ENCODE data around the gene ACTR3. TPM values are rescaled to one million over a fixed set of nuclear protein-coding genes. Genes with fewer than 3 reads are reported as not detected.

The ACTR3 gene
- total RNA-seq, 3 donors from 2014 or later = 217 to 242 (median 227) TPM

DNA sequence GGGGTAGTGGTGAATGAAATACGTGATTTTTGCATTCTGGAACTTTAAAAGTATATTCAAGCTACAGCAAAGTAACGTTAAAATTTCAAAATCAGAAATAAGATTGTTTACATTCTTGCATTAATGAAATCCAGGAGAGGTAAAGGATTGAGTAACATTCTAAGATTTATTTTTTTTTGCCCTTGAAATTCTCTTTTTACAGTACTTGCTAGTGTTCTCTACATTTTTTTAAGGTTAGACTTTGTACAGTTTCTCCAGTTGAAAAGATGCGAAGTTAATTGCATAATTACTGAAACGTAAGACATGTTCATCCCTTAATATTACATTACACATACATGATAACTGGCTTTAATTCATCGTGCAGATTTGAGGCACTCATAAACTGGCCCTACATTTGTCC, 74.5 kb downstream of the ACTR3 start:
- intact Hi-C loops (cut with DNase I, micrococcal nuclease) = no loop called here

DNA sequence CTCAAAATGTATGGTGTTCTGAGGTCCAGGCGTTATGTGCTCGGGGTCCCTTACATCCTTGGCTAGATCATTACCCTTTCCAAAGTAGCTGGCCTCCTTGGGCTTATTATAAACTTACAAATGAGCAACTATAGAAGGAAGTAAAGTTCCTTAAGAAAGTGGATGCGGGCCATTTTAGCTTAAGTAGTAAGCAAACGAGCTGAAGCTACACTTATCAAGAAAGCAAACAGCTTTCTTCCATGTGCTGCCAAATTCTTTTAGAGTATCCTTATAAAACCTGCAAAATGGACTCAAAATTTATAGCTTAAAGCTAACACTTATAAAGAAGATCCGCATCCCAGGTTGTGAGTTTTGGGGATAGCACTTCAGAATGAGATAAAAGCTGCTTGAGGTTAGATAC, 75.3 kb downstream of the ACTR3 start:
- Histone ChIP-seq H3K9me3 (no peaks in the 10 kb centered on the region), H3K36me3 (ENCODE audit: low read depth) (no peaks in the 10 kb centered on the region), H3K4me1 (ENCODE audit: low read depth) (peaks cover 8% of the 10 kb centered on the region), H3K4me3 (no peak overlapping the region)
- ATAC-seq = no peak
- intact Hi-C loops (cut with DNase I, micrococcal nuclease) = no loop called here
- TF ChIP-seq, protein P1, sequence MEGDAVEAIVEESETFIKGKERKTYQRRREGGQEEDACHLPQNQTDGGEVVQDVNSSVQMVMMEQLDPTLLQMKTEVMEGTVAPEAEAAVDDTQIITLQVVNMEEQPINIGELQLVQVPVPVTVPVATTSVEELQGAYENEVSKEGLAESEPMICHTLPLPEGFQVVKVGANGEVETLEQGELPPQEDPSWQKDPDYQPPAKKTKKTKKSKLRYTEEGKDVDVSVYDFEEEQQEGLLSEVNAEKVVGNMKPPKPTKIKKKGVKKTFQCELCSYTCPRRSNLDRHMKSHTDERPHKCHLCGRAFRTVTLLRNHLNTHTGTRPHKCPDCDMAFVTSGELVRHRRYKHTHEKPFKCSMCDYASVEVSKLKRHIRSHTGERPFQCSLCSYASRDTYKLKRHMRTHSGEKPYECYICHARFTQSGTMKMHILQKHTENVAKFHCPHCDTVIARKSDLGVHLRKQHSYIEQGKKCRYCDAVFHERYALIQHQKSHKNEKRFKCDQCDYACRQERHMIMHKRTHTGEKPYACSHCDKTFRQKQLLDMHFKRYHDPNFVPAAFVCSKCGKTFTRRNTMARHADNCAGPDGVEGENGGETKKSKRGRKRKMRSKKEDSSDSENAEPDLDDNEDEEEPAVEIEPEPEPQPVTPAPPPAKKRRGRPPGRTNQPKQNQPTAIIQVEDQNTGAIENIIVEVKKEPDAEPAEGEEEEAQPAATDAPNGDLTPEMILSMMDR (IDR thresholded peaks at IDR 0.05) = no peak
- no peak for DNase-seq

More for the DNA sequence above, 74.5 kb downstream of the ACTR3 start:
- DNase-seq = no peak
- Histone ChIP-seq H3K36me3 (ENCODE audit: low read depth) (no peaks in the 10 kb centered on the region), H3K4me3 (no peak overlapping the region), H3K4me1 (ENCODE audit: low read depth) (peaks cover 8% of the 10 kb centered on the region), H3K9me3 (no peaks in the 10 kb centered on the region)
- ATAC-seq = no peak
- TF ChIP-seq, protein P1 (IDR thresholded peaks at IDR 0.05) = no peak

DNA sequence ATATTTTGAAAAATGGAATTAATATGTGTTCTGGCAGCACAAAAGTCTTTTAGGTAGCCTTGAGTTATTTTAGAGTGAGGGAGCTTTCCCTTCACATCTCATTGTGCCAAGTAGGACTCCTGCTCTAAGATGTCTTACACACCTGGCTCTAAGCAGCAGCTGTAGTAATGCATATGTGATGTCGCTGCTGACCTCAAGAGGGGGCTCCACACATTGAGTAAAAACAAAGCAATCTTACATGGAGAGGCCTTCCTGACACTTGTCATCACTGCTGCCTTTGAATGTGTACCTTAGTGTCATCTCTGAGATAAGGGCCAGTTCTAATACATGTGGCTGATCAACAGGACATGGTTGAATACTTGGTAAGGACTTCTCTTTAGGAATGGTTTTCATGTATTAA, 75.8 kb downstream of the ACTR3 start:
- DNase-seq (peak in 1 of 3 donors; percentile 47), ATAC-seq (peak; percentile 79)
- Histone ChIP-seq H3K36me3 (ENCODE audit: low read depth) (no peaks in the 10 kb centered on the region), H3K4me1 (ENCODE audit: low read depth) (peaks cover 8% of the 10 kb centered on the region), H3K9me3 (no peaks in the 10 kb centered on the region), H3K4me3 (no peak overlapping the region)
- TF ChIP-seq, protein P1 (IDR thresholded peaks at IDR 0.05) = peak; percentile 18
- intact Hi-C loops (cut with DNase I, micrococcal nuclease) = no loop called here

DNA sequence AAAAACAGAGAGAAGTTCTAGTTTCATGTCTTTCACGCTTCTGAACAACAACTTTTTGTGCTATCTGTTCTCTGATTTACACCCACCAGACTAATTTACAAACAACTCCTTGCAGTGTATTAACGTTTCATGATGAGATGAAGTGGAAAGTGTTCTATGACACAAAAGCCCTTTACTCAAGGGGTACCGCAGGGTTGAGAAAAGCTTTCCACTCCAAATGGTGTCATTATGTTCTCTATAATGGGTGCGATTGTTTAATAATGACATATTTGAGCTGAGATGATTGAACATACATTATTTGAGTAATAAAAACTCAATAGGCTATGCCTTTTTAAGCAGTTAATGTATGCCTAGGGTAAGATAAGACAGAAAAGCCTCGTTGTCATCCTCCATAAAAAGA, 76.3 kb downstream of the ACTR3 start:
- peaks cover 8% of the 10 kb centered on the region for H3K4me1 ChIP-seq (ENCODE audit: low read depth)
- no peaks in the 10 kb centered on the region for H3K9me3 ChIP-seq
- DNase-seq = no peak
- H3K4me3 ChIP-seq = no peak overlapping the region
- intact Hi-C loops (cut with DNase I, micrococcal nuclease) = no loop called here
- TF ChIP-seq, protein P1 (IDR thresholded peaks at IDR 0.05) = no peak
- no peak for ATAC-seq
- H3K36me3 ChIP-seq (ENCODE audit: low read depth) = no peaks in the 10 kb centered on the region

DNA sequence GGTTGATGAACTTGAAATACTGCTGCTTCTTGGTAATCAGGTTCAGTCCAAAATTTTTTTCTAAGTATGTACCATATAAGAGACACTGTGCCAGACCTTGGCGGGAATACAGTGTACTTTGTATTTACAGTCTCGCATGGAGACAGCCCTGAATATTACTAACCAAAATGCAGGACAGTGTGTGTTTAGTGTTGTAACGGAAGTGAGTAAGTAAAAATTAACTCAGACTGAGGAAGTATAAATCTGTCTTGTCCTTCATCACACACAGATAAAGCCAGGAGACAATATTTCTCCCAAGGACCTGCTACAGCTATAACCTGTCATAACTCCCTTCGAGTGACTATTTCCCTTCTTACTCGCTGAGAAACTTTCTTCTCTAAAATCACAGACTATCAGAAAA, 76.9 kb downstream of the ACTR3 start:
- H3K9me3 ChIP-seq = no peaks in the 10 kb centered on the region
- TF ChIP-seq, protein P1 (IDR thresholded peaks at IDR 0.05) = no peak
- DNase-seq (no peak), ATAC-seq (peak; percentile 82)
- H3K4me3 ChIP-seq = no peak overlapping the region
- no peaks in the 10 kb centered on the region for H3K36me3 ChIP-seq (ENCODE audit: low read depth)
- peaks cover 8% of the 10 kb centered on the region for H3K4me1 ChIP-seq (ENCODE audit: low read depth)
- intact Hi-C loops (cut with DNase I, micrococcal nuclease) = no loop called here

- TF ChIP-seq, protein P1 (IDR thresholded peaks at IDR 0.05) = no peak
- intact Hi-C loops (cut with DNase I, micrococcal nuclease) = no loop called here
- H3K4me3 ChIP-seq = no peak overlapping the region
- ATAC-seq (no peak), DNase-seq (no peak)
- no peaks in the 10 kb centered on the region for H3K9me3 ChIP-seq
- H3K4me1 ChIP-seq (ENCODE audit: low read depth) = peaks cover 8% of the 10 kb centered on the region
- no peaks in the 10 kb centered on the region for H3K36me3 ChIP-seq (ENCODE audit: low read depth)
Measured at GRCh38 chr2:113967272-113967671, 77.4 kb downstream of the ACTR3 start.
